Lower lobe of right lung (tissue), 2 donors: ENCODE results near the gene PLA2G2C. TPM values are rescaled to one million over a fixed set of nuclear protein-coding genes. Genes with fewer than 3 reads are reported as not detected.

Experiments
- ATAC-seq, 2 donors: fragments of 200-7000 bp; cut with Tn5 transposase; one replicate each; pipeline ENCODE4 v1.9.1; 2020 to 2022; ENCODE audit warnings: mild to moderate bottlenecking in 2 of 2, moderate library complexity in 2 of 2
- DNase-seq: peaks from one replicate; pipeline ENCODE4 v3.0.0-alpha.2; 2020
- H3K27ac ChIP-seq: fragments of 200-600 bp; one replicate; pipeline ENCODE4 v1.8.0; 2022
- H3K27me3 ChIP-seq: fragments of 200-600 bp; one replicate; pipeline ENCODE4 v1.8.0; 2022; ENCODE audit warnings: low read depth
- H3K36me3 ChIP-seq: fragments of 200-600 bp; one replicate; pipeline ENCODE4 v1.8.0; 2022; ENCODE audit warnings: mild to moderate bottlenecking
- H3K4me1 ChIP-seq: fragments of 200-600 bp; one replicate; pipeline ENCODE4 v1.8.0; 2022
- H3K4me3 ChIP-seq: fragments of 200-600 bp; one replicate; pipeline ENCODE4 v1.8.0; 2022; ENCODE audit warnings: mild to moderate bottlenecking
- H3K9me3 ChIP-seq: fragments of 200-600 bp; one replicate; pipeline ENCODE4 v1.8.0; 2022
- CTCF ChIP-seq: fragments of 200-600 bp; IDR thresholded peaks from one replicate; pipeline ENCODE4 v1.8.0; 2022; ENCODE audit warnings: antibody characterized with exemption, mild to moderate bottlenecking
- intact Hi-C: fragments of 100-400 bp; cut with DNase I; formaldehyde crosslinking; loops from one replicate; pipeline ENCODE4 v1.11.0; 2022
- total RNA-seq: library from RNA; stranded (reverse); fragmentation: NEBNext Ultra II Directional; extraction: Animal tissue kit (Norgen Biotek cat#: 25700); gene quantifications from one replicate; pipeline ENCODE4 v1.2.1, GENCODE V29; 2021
- donor health status: DM: no; HTN: yes; CAD: no; lungs with severe emphysema.

PLA2G2C gene
- total RNA-seq, 1 donor from 2014 or later = not detected

GRCh38 chr1:20115916-20116315 is 70.4 kb downstream of the PLA2G2C start:
- intact Hi-C loops = no loop called here
- no peak for DNase-seq
- TF ChIP-seq CTCF = no peak
- Histone ChIP-seq H3K4me3 (no peak overlapping the region), H3K4me1 (no peaks in the 10 kb centered on the region), H3K36me3 (no peaks in the 10 kb centered on the region), H3K27ac (no peak overlapping the region), H3K9me3 (no peaks in the 10 kb centered on the region), H3K27me3 (peaks cover 6% of the 10 kb centered on the region)
- no peak for ATAC-seq

- TF ChIP-seq CTCF = no peak
- DNase-seq (no peak), ATAC-seq (no peak)
- H3K4me3 ChIP-seq = no peak overlapping the region
- no peaks in the 10 kb centered on the region for H3K4me1 ChIP-seq
- no peak overlapping the region for H3K27ac ChIP-seq
- intact Hi-C loops = no loop called here
- no peaks in the 10 kb centered on the region for H3K9me3 ChIP-seq
- peaks cover 6% of the 10 kb centered on the region for H3K27me3 ChIP-seq
- H3K36me3 ChIP-seq = no peaks in the 10 kb centered on the region
Measured at GRCh38 chr1:20115479-20115878, 70.8 kb downstream of the PLA2G2C start.

DNA sequence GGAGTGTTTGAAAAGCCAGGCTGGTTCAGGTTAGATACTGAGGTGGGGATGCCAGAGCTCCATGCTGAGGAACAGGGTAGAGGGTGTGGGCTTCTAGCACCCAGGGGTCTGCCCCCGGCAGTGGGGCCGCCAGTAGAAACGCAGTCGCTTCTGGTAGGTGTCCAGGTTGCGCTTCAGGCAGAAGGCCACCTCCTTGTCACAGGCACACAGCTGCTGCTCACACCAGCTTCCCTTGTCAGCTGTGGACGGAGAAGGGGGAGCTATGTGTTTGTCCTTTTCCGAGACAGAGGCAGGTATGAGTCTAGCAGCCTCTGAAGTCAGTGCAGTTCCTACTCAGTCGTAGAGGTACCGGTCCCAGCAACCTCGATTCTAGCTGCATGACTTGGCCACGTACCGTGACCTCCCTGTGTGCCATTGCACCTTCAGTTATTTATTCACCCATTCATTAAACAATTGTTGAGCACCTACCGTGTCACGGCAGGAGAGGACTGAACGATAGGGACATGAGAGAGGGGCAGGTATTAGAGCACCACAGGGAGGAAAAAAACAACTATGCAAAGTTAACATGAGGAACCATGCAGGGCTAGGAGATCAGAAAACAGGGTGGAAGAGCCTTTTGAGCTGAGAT is 72.2 kb downstream of the PLA2G2C start:
- Histone ChIP-seq H3K36me3 (no peaks in the 10 kb centered on the region), H3K9me3 (no peaks in the 10 kb centered on the region), H3K4me3 (no peak overlapping the region), H3K4me1 (peaks cover 5% of the 10 kb centered on the region), H3K27ac (no peak overlapping the region), H3K27me3 (peaks cover 6% of the 10 kb centered on the region)
- intact Hi-C loops = no loop called here
- ATAC-seq = no peak
- TF ChIP-seq CTCF = no peak
- no peak for DNase-seq

Other genes with a start within 250 kb of the PLA2G2C start
- 181 TPM for gene PLA2G2A, start 206.9 kb downstream of the PLA2G2C start, total RNA-seq
- 7.4 TPM for gene PLA2G5, start 116.3 kb downstream of the PLA2G2C start, total RNA-seq
- gene PLA2G2D, start 67.0 kb downstream of the PLA2G2C start, total RNA-seq = 0.27 TPM
- gene PLA2G2F, start 47.2 kb downstream of the PLA2G2C start, total RNA-seq = not detected
- 7.8 TPM for gene UBXN10, start 422 bp downstream of the PLA2G2C start, total RNA-seq
- gene VWA5B1, start 104.4 kb upstream of the PLA2G2C start, total RNA-seq = 0.30 TPM